Transverse colon (tissue), 4 donors: ENCODE measurements around the gene TMEM200C. TPM values are rescaled to one million over a fixed set of nuclear protein-coding genes. Genes with fewer than 3 reads are reported as not detected.

ENCODE experiments used
- DNase-seq: peaks from one replicate; pipeline ENCODE4 v3.0.0-alpha.2; 2019
- H3K27ac ChIP-seq, 4 donors: fragments of 200-600 bp; sonication (generic); 2 replicates each; pipeline ENCODE4 v1.5.1; 2016 to 2018; ENCODE audit warnings: inconsistent platforms in 4 of 4
- H3K27me3 ChIP-seq: fragments of 200-600 bp; sonication (generic); 2 replicates; pipeline ENCODE4 v1.5.1; 2017; ENCODE audit warnings: inconsistent platforms
- H3K36me3 ChIP-seq, 4 donors: fragments of 200-600 bp; sonication (generic); 2 replicates each; pipeline ENCODE4 v1.5.1; 2017 to 2019; ENCODE audit warnings: inconsistent platforms in 4 of 4
- H3K4me1 ChIP-seq, 4 donors: fragments of 200-600 bp; sonication (generic); 2 replicates each; pipeline ENCODE4 v1.5.1; 2017 to 2020; ENCODE audit warnings: inconsistent platforms in 4 of 4
- H3K4me3 ChIP-seq, 4 donors: fragments of 200-600 bp; sonication (generic); 1 replicate in 1 of 4; 2 replicates in 3 of 4; pipeline versions ENCODE4 v1.5.1 to v1.6.1; 2017 to 2019; ENCODE audit warnings: inconsistent platforms in 4 of 4
- H3K9me3 ChIP-seq, 2 donors: fragments of 200-600 bp; sonication (generic); 2 replicates each; pipeline ENCODE4 v1.5.1; 2017 to 2019; ENCODE audit warnings: inconsistent platforms in 2 of 2
- EP300 ChIP-seq: sonication (generic); formaldehyde crosslinking; IDR thresholded peaks from one replicate; pipeline ENCODE4 v1.6.1; 2017; ENCODE audit warnings: antibody characterized with exemption, low read depth
- POLR2A ChIP-seq: fragments of 450-650 bp; IDR thresholded peaks from one replicate; pipeline ENCODE4 v1.6.1; 2016; ENCODE audit warnings: antibody characterized with exemption, mild to moderate bottlenecking, moderate library complexity
- POLR2AphosphoS5 ChIP-seq, 3 donors: sonication (generic); formaldehyde crosslinking; IDR thresholded peaks; one replicate each; pipeline ENCODE4 v1.6.1; 2016; ENCODE audit warnings: antibody characterized with exemption in 3 of 3
- WGBS, 2 donors: methylation state at CpG; one replicate each; pipeline ENCODE4 v1.1.5; 2018; ENCODE audit warnings: low coverage in 1 of 2; 5-methylcytosine and 5-hydroxymethylcytosine counted together
- in situ Hi-C, 4 donors: fragments of 200-750 bp; cut with MboI; loops; one replicate each; pipeline versions ENCODE4 v1.15.0 to v1.15.1; 2017; ENCODE audit warnings: low sequenced_read_pairs in 3 of 4, low pct_ligation_motif_present in 1 of 4, low pct_unique_long_range_greater_than_20kb in 1 of 4
- intact Hi-C: fragments of 100-400 bp; cut with DNase I; formaldehyde crosslinking; loops from one replicate; pipeline ENCODE4 v1.15.1; 2023; ENCODE audit warnings: low total_unique reads
- total RNA-seq, 4 donors: library from RNA; depleted of rRNA; stranded (reverse); fragments of >200 nt; gene quantifications; one replicate each; pipeline ENCODE4 v1.1.0, GENCODE V29; 2016
- TF ChIP-seq, protein P1 (sequence below), 5 experiments: fragments of 200-600 bp in 3 of 5; fragments of 450-650 bp in 2 of 5; sonication (generic) in 3 of 5; IDR thresholded peaks; 1 replicate in 2 of 5; 2 replicates in 3 of 5; pipeline ENCODE4 v1.5.1; 2016 to 2017; ENCODE audit warnings: antibody characterized with exemption in 5 of 5, inconsistent platforms in 3 of 5, mild to moderate bottlenecking in 2 of 5, moderate library complexity in 1 of 5

The TMEM200C gene
- total RNA-seq, 4 donors from 2014 or later: 0.14 to 3.7 (median 0.58) TPM

DNA sequence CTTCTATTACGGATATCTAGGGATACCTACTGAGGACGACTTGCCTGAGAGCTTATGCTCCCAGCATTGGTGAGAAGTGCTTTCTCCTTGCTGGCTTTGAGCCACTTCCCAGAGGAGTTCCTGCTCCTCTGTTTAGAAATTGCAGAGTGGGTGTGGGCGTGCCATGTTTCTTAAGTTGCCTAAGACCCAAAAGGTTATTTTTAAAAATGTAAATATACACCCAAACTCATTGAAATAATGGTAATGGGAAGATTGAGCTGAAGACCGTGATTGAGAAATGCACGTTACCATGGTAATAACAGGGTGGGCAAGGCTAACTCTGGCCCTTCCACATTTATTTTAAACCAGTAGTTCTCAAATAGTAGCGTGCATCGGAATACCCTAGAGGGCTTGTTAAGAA lies 17.2 kb upstream of the TMEM200C start:
- TF ChIP-seq POLR2A: no peak
- no peak for TF ChIP-seq POLR2AphosphoS5 (IDR thresholded peaks at IDR 0.05)
- TF ChIP-seq EP300: no peak
- TF ChIP-seq, protein P1, sequence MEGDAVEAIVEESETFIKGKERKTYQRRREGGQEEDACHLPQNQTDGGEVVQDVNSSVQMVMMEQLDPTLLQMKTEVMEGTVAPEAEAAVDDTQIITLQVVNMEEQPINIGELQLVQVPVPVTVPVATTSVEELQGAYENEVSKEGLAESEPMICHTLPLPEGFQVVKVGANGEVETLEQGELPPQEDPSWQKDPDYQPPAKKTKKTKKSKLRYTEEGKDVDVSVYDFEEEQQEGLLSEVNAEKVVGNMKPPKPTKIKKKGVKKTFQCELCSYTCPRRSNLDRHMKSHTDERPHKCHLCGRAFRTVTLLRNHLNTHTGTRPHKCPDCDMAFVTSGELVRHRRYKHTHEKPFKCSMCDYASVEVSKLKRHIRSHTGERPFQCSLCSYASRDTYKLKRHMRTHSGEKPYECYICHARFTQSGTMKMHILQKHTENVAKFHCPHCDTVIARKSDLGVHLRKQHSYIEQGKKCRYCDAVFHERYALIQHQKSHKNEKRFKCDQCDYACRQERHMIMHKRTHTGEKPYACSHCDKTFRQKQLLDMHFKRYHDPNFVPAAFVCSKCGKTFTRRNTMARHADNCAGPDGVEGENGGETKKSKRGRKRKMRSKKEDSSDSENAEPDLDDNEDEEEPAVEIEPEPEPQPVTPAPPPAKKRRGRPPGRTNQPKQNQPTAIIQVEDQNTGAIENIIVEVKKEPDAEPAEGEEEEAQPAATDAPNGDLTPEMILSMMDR (IDR thresholded peaks at IDR 0.05): no peak
- Histone ChIP-seq H3K27me3 (no peaks in the 10 kb centered on the region), H3K36me3 (no peaks in the 10 kb centered on the region), H3K4me1 (no peaks in the 10 kb centered on the region), H3K4me3 (no peak overlapping the region), H3K9me3 (no peaks in the 10 kb centered on the region), H3K27ac (no peak overlapping the region)
- WGBS, 2 donors: 77 to 79% methylated on average over 6 to 7 of the region's 7 CpGs
- intact Hi-C loops: no loop called here
- DNase-seq: no peak
- in situ Hi-C loops: no loop called here

DNA sequence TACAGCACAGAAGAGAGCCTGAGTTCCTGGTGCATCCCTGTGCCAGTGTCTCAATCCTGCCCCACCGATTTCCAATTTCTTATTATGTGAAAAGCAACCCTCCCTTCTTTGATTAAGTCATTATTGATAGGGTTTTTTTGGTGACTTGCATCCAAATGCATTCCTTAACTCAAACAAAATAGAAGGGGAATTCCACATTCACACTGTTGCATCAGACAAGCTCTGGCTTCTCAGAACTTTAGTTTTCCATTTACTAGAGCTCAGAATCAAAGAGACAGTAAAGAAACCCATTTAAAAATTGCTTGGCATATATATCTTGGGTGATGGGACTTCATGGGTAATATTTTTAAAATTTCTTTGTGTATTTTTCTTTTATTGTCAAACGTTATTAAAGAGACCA lies 13.8 kb upstream of the TMEM200C start:
- no peaks in the 10 kb centered on the region for H3K27me3 ChIP-seq
- H3K27ac ChIP-seq: no peak overlapping the region
- H3K4me1 ChIP-seq: no peaks in the 10 kb centered on the region
- H3K4me3 ChIP-seq: no peak overlapping the region
- DNase-seq: no peak
- H3K9me3 ChIP-seq: no peaks in the 10 kb centered on the region
- 53 to 72% methylated on average over 2 of the region's 2 CpGs for WGBS, 2 donors
- in situ Hi-C loops: no loop called here
- TF ChIP-seq, protein P1 (IDR thresholded peaks at IDR 0.05): no peak
- no peak for TF ChIP-seq POLR2AphosphoS5 (IDR thresholded peaks at IDR 0.05)
- no peak for TF ChIP-seq EP300
- TF ChIP-seq POLR2A: no peak
- H3K36me3 ChIP-seq: no peaks in the 10 kb centered on the region
- intact Hi-C loops: no loop called here

DNA sequence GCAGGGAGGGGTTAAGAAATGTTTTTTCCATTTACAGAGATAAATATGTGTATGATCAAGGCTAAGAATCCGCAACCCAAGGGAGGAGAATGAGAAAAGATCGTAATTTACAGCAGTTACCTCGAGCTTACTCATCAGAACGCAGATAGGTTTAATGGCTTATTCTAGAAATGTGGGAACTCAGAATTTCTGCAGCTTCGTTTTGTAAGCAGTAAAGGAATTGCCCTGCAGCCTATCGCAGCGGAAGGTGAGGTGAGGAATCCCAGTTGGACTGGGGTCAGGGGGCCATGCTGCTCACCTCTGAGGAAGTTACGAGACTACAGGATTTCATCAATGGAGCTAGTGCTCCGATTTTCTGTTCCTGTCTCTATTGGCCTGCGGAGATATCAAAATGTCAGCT lies 8.1 kb upstream of the TMEM200C start:
- intact Hi-C loops (no loop called here), in situ Hi-C loops (no loop called here)
- no peaks in the 10 kb centered on the region for H3K9me3 ChIP-seq
- no peak for DNase-seq
- H3K4me1 ChIP-seq: no peaks in the 10 kb centered on the region
- 78 to 86% methylated on average over 5 to 10 of the region's 10 CpGs for WGBS, 2 donors
- H3K36me3 ChIP-seq: no peaks in the 10 kb centered on the region
- H3K4me3 ChIP-seq: no peak overlapping the region
- H3K27me3 ChIP-seq: peaks cover 16% of the 10 kb centered on the region
- TF ChIP-seq EP300: no peak
- TF ChIP-seq POLR2AphosphoS5 (IDR thresholded peaks at IDR 0.05): no peak
- TF ChIP-seq, protein P1 (IDR thresholded peaks at IDR 0.05): no peak
- no peak for TF ChIP-seq POLR2A
- no peak overlapping the region for H3K27ac ChIP-seq

DNA sequence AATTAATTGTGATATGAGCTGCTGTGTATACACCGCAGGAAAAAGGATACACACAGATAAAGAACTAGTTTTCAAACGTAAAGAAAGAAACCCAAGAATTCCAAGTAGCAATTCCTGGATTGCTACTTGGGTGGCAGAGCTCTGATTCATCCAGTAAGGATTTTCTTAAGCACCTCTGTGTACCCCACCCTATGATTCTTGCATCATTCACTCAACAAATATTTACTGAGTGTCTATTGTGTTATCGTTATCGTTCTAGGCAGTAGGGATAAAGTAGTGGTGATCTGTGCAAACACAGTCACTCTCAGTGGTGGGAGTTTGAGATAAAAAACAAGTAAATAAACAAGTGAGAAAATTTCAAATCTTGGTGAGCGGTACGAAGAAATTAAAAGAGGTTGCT lies 4.9 kb upstream of the TMEM200C start:
- H3K27me3 ChIP-seq: peaks cover 47% of the 10 kb centered on the region
- intact Hi-C loops (no loop called here), in situ Hi-C loops (no loop called here)
- no peaks in the 10 kb centered on the region for H3K36me3 ChIP-seq
- 58 to 62% methylated on average over 6 of the region's 6 CpGs for WGBS, 2 donors
- peaks cover 0 to 6% (median 4%) of the 10 kb centered on the region in 4 donors for H3K4me1 ChIP-seq
- DNase-seq: no peak
- no peak overlapping the region for H3K4me3 ChIP-seq
- TF ChIP-seq, protein P1 (IDR thresholded peaks at IDR 0.05): no peak
- no peak for TF ChIP-seq POLR2A
- no peak for TF ChIP-seq POLR2AphosphoS5 (IDR thresholded peaks at IDR 0.05)
- no peak for TF ChIP-seq EP300
- H3K27ac ChIP-seq: no peak overlapping the region
- H3K9me3 ChIP-seq: no peaks in the 10 kb centered on the region
